Medulla oblongata (tissue), 1 donor: ENCODE results near the gene OTUB2.
A peak's percentile ranks its signal among the peaks of the same experiment; 100 is the strongest.
"Not testable (repeated sequence)": the region's sequence is repeated elsewhere in the genome, so short reads cannot be mapped to it uniquely, and the experiment has no call there.

ENCODE experiments used
- DNase-seq: peaks from one replicate; pipeline ENCODE4 v3.0.0-alpha.2; 2015; ENCODE audit errors: extremely low spot score

Gene OTUB2

GRCh38 chr14:94056579-94057308, 30.6 kb downstream of the OTUB2 start:
- no peak for DNase-seq

GRCh38 chr14:94058128-94058673, 32.1 kb downstream of the OTUB2 start:
- DNase-seq, result no peak

GRCh38 chr14:94058674-94059138, 32.6 kb downstream of the OTUB2 start:
- no peak for DNase-seq

GRCh38 chr14:94059998-94060397, 33.9 kb downstream of the OTUB2 start:
- DNase-seq, result no peak

GRCh38 chr14:94062344-94062940, 36.3 kb downstream of the OTUB2 start:
- no peak for DNase-seq

- DNase-seq, result no peak
These were observed 40.0 kb downstream of the OTUB2 start for GRCh38 chr14:94066089-94066676.

- DNase-seq, result not testable (repeated sequence)
These were observed 45.9 kb downstream of the OTUB2 start for GRCh38 chr14:94072076-94072475.

- DNase-seq, result no peak
These were observed 48.4 kb downstream of the OTUB2 start for GRCh38 chr14:94074534-94074933.

- DNase-seq, result no peak
These were observed 48.9 kb downstream of the OTUB2 start for GRCh38 chr14:94075008-94075407.

- DNase-seq, result no peak
These were observed 51.1 kb downstream of the OTUB2 start for GRCh38 chr14:94077111-94077821.

GRCh38 chr14:94077823-94078222, 51.7 kb downstream of the OTUB2 start:
- no peak for DNase-seq

GRCh38 chr14:94079891-94080620, 53.9 kb downstream of the OTUB2 start:
- DNase-seq, result peak; percentile 54

- DNase-seq, result peak; percentile 96
These were observed 54.7 kb downstream of the OTUB2 start, which contains the start of the genes DDX24 and IFI27L1 for GRCh38 chr14:94080621-94081385. DDX24 (minus strand) TSS chr14:94081202; CDS start chr14:94079742, 1,460 bp downstream. IFI27L1 (plus strand) TSS chr14:94081310; CDS start chr14:94096938, 15,628 bp downstream.

- DNase-seq, result no peak
These were observed 55.3 kb downstream of the OTUB2 start for GRCh38 chr14:94081386-94081820.

- no peak for DNase-seq
These were observed 61.8 kb downstream of the OTUB2 start for GRCh38 chr14:94087891-94088290.

- DNase-seq, result no peak
These were observed 62.4 kb downstream of the OTUB2 start for GRCh38 chr14:94088516-94088915.

GRCh38 chr14:94089479-94089878, 63.3 kb downstream of the OTUB2 start:
- no peak for DNase-seq

GRCh38 chr14:94093418-94093817, 67.3 kb downstream of the OTUB2 start:
- DNase-seq, result no peak

- no peak for DNase-seq
These were observed 71.0 kb downstream of the OTUB2 start for GRCh38 chr14:94097091-94097490.
